Stimulated activated CD8-positive, alpha-beta memory T cell treated with anti-CD3 and anti-CD28 coated beads, Interleukin-15, amount 100 ng/mL, for 4 hours (primary cell): ENCODE measurements around the gene TAGLN.

ENCODE experiments used
- DNase-seq, 2 donors: peaks; one replicate each; pipeline ENCODE4 v3.0.0-alpha.2; 2020; ENCODE audit warnings: low read depth in 2 of 2

The TAGLN gene

DNA sequence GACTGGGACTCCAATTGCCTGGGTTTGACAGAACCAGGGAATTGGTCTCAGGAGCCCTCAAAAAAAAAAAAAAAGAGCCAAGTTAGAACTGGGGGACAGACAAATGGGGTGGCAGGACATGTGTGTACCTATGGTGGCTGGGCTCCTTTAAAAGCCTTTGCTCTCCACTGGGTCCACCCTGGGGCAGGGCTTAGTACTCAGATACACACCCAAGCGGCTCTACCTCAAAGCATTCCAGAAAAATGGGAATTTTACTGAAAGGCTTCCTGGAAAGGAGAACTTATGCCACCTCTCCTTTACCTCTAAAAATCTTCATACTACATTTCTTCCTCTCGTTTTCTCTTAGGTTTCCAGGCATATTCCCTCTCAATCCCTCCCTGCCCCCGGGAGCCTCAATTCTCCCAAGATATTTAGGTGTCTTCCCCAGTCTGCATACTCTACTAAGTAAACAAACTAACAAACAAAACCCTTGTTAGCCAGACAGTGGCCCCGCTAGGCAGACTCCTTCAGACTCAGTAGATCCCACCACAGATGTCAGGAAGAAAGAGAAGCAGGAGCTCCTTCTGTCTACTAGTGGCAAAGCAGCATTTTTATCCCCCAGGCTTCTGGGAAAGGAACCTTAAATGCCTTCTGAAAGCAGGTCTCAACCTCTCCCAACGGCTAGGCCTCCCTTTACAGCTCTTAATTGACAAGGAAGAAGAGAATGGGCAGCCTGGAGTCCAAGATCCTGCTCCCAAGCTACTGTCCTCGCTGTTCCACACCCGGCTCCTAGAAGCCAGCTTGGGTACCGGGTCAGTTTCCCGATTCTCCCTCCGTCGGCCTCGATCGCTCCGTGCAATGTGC is 32.0 kb downstream of the TAGLN start:
- no peak for DNase-seq

DNA sequence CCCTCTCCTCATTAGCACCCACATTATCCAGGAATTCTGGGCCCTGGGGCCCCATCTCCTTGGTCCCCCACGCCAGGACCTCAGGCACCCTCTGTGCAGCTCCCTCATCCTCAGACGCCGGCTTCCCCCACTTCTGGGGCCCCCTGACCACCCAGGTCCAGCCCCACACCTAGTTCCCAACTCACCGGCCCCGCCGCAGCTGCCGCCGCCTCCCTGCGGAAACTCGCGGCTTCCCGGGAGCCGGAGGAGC is 32.6 kb downstream of the TAGLN start, which contains the start of gene PCSK7:
Gene PCSK7, minus strand, starts transcription at position 232 of the 250 bp plus-strand sequence. CDS start 2,229 bp downstream, outside the sequence.
- no peak for DNase-seq

DNA sequence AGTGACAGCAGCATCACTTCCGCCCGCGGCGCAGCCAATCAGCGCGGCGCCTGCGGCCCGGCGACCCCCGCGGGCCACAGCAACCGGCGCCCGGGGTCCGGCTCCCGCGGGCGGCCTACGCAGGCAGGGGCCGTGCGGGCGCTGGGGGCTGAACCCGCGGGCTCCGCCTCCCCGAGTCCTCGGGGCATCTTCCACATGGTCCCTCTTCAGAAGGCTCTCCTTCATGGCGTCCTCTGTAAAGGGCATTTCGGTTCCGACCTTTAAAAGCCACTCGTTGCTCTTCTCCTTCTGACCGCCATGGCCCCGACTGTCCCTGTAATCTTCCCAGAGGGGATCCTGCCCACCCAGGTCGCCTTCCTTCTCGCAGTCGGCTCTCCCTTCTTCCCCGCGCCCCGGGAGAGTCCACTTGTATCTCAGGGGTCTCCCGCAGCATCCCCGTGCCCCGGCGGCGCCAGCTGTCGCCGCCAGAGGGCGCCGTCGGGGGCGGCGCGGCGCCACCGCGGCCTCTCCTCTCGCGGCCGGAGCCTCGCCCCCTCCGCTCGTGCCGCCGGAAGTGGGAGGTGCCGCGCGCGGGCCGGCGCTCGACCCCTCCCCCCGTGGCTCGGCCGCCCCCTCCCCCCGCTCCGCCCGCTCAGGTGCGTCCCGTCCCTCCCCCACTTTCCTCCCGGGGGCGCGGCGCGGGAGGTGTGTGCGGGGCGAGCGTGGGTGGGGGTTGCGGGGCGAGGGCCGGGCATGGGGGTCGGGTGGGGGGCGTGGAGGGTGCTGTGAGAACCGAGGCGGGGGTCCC is 33.1 kb downstream of the TAGLN start, which contains the start of gene RNF214:
Gene RNF214, plus strand, starts transcription at position 580 of the 787 bp plus-strand sequence. CDS start 1,602 bp downstream, outside the sequence.
- peak; percentile 39 to 64 for DNase-seq

DNA sequence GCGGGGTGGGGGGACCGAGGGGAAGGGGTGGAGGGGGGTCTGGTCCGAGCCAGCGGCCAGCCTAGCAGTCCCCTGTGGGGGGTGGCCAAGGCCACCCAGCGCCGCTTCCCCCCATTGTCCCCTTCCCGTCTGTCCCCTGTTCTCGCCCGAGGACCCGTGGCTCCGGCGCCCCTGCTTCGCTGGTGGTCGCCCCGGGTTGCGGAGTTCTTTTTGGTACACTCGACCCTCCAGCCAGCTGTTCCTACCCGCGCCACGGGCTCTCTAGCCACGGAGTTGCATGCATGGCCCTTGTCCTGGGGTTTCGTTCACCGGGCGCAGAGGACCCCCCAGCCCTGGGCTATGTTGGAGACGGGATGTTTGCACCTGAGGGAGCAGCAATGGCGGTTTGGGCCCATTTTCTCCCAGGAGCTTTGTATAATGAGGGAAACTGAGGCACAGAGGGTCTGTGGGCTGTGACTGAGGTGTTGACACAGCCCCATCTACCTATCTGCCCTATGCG is 33.8 kb downstream of the TAGLN start:
- DNase-seq = no peak

DNA sequence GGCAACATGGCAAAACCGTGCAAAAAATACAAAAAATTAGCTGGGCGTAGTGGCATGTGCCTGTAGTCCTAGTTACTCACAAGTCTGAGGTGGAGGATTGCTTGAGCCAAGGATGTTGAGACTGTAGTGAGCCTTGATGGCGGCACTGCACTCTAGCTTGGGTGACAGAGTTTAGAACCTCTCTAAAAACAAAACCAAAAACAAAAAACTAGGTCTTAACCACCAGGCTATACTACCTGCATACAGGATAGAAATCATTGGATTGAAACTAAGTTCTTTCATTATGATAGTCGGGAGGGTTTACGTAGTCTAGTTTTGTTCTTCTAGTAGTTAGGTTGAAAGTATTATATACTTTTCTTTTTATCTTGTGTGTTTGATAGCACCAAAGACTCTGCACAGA is 39.1 kb downstream of the TAGLN start:
- DNase-seq = no peak

DNA sequence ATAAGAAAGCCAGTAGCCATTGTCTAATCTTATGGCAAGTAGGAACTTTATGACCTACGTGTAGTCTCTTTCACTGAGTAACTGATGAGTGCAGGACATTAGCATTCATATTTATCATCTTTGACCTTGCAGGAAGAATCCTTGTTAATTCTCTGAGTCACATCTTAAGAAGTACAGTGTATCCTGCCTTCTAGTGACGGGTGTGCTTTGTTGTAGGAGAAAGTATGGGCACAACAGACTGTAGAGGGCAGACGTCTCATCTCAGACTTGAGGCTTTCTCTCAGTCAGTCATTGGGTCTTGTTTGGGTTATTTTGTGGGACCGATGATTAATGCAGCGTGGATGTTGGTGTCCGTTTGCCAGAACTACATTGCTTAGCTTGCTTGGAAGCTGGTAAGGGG is 40.1 kb downstream of the TAGLN start:
- no peak for DNase-seq

DNA sequence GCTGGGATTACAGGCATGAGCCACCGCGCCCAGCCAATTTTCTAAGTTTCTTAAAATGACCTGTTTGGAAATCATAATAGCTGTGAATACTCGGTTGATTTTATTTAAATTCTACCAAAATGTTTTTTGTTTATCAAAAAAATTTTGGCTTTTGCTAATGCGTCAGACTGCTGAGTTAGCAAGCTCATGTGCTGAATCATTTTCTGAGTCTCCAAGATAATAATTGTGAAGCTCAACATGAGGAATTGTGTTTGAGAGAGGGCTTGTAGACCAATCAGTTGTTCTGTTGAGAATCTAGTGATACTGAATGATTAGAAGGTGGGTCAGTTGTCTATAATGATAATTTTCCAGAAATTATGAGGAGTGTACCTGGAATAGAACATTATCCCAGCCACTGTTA is 49.2 kb downstream of the TAGLN start:
- no peak for DNase-seq

DNA sequence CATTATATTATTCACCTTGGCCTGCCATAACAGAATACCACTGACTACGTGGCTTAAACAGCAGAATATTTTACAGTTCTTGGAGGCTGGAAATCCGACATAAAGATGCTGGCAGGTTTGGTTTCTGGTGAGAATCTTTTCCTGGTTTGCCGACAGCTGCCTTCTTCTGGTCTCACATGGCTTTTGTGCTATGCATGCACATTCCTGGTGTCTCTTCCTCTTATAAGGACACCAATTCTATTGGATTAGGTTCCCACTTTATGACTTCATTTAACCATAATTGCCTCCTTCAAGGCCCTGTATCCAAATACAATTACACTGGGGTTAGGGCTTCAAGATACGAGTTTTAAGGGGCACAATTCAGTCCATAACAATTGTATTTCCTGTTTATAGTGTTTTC is 50.4 kb downstream of the TAGLN start:
- no peak for DNase-seq

DNA sequence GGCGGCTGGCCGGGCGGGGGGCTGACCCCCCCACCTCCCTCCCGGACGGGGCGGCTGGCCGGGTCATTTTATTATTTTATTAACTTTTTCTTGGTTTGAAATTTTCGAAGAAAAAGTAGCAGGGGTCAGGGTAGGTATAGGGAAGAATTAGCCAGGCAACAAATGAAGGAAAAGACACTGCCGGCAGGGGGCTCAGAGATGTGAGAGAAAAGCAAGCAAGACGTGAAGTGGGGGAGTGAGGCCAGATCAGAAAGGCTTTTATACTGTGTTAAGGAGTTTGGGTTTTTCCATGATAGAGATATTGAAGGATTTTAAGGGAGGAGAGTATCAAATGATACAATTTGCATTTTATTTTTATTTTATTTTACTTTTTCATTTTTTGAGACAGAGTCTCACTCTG is 52.3 kb downstream of the TAGLN start:
- no peak for DNase-seq

DNA sequence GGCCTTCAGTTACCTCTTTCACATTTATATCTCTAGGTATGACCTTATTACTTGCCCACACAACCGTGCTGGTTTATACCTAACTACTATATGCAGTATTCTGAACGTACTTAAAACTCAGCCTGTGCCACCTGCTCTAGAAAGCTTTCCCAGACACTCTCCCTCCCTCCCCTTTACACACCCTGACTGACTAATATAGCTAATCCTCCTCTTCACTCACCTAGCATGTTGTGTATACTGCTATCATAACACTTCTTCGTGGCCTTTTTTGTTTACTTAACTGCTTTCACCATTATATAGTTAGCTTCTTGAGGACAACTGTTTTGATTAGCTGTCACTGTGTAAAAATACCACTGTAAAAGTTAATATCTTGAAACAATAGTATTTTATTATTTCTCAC is 56.8 kb downstream of the TAGLN start:
- DNase-seq = no peak

DNA sequence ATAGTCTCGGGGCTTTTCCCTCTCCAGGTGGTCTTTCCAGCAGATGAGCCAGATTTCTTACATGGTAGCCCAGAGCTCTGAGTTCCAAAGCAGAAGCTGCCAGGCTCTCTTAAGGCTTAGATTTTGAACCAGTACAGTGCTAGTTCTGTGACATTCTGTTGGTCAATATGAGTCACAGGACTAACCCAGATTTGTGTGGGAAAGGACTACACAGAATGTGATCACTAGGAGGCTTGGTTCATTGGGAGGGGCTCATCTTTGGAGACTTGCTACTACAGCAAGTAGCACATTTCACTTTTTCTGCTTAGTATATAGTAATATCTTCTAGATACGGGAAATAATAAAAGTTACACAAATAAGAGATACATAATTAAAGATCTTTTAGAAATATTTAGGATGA is 57.4 kb downstream of the TAGLN start:
- DNase-seq = no peak
